RWPE1 (cell line): Measurements from ENCODE around the gene AAMP.
A peak's percentile ranks its signal among the peaks of the same experiment; 100 is the strongest.

Experiments
- CTCF ChIA-PET: fragments of 350-600 bp; sonication (Branson Sonifier 250); formaldehyde crosslinking; extraction: SDS; loops from one replicate; lab custom pipeline; 2021; lab: Yijun Ruan, JAX
- POLR2A ChIA-PET: fragments of 400-600 bp; formaldehyde crosslinking; extraction: SDS; loops from one replicate; lab custom pipeline; 2020; ENCODE audit warnings: antibody characterized with exemption; ENCODE audit not compliant: low non-redundant PET; lab: Yijun Ruan, JAX
- DNase-seq: peaks from one replicate; pipeline ENCODE4 v3.0.0; 2012; ENCODE audit warnings: low spot score
- H3K27ac ChIP-seq: fragments of 450-650 bp; 2 replicates; pipeline ENCODE4 v1.5.1; 2017
- CTCF ChIP-seq: fragments of 450-650 bp; conservative IDR thresholded peaks from 2 replicates; pipeline ENCODE4 v1.5.1; 2017; ENCODE audit warnings: low read depth, mild to moderate bottlenecking

The AAMP gene

GRCh38 chr2:218294430-218295022, 24.6 kb upstream of the AAMP start:
- peak overlapping the region; percentile 95 for H3K27ac ChIP-seq
- POLR2A ChIA-PET: interaction anchor here (1.5 kb wide), 1 partner anchor 103 kb away, joined by 6 read pairs; no protein-coding TSS in a partner anchor
- DNase-seq: no peak
- CTCF ChIA-PET: no interaction called here
- TF ChIP-seq CTCF: no peak

GRCh38 chr2:218293715-218294429, 23.9 kb upstream of the AAMP start:
- H3K27ac ChIP-seq: peak overlapping the region; percentile 95

GRCh38 chr2:218292048-218293014, 22.4 kb upstream of the AAMP start, which contains the start of gene TMBIM1:
TSS of gene TMBIM1 (minus strand) at chr2:218292503. CDS start at chr2:218282141, 10,362 bp downstream.
- peak within 1 kb of the TSS; percentile 95 for H3K27ac ChIP-seq
- TF ChIP-seq CTCF: peak; percentile 95
- POLR2A ChIA-PET: interaction anchor here (1.2 kb wide), 1 partner anchor 19 kb away, joined by 4 read pairs; no protein-coding TSS in a partner anchor
- peak; percentile 86 for DNase-seq
- CTCF ChIA-PET: interaction anchor here (0.6 to 1.5 kb wide), 5 partner anchors 9 to 1414 kb away, joined by 3 to 9 read pairs (median 4); partner anchors contain the start of genes AAMP and PNKD

More at GRCh38 chr2:218293715-218294429, 23.9 kb upstream of the AAMP start:
- no peak for TF ChIP-seq CTCF
- CTCF ChIA-PET: interaction anchor here (0.9 kb wide), 1 partner anchor 19 kb away, joined by 3 read pairs; no protein-coding TSS in a partner anchor
- POLR2A ChIA-PET: interaction anchor here (0.6 to 1.5 kb wide), 2 partner anchors 73 to 104 kb away, joined by 3 to 6 read pairs; no protein-coding TSS in a partner anchor
- DNase-seq: no peak

GRCh38 chr2:218291318-218292047, 21.5 kb upstream of the AAMP start:
- ChIA-PET CTCF (interaction anchor here (1.1 to 1.5 kb wide), 4 partner anchors 18 to 65 kb away, joined by 3 to 4 read pairs (median 4); partner anchors contain the start of genes AAMP, CATIP and PNKD), POLR2A (interaction anchor here (1.2 kb wide), 1 partner anchor 18 kb away, joined by 4 read pairs; no protein-coding TSS in a partner anchor)
- no peak for DNase-seq
- no peak for TF ChIP-seq CTCF
- peak overlapping the region; percentile 90 for H3K27ac ChIP-seq

GRCh38 chr2:218290316-218291261, 20.7 kb upstream of the AAMP start:
- no peak for DNase-seq
- no peak for TF ChIP-seq CTCF
- H3K27ac ChIP-seq: peak overlapping the region; percentile 90
- ChIA-PET POLR2A (no interaction called here), CTCF (interaction anchor here (0.7 to 1.5 kb wide), 6 partner anchors 8 to 1217 kb away, joined by 3 to 5 read pairs (median 4); partner anchors contain the start of genes AAMP, CATIP and PNKD)
